MM.1S (cell line): ENCODE measurements around the gene CYP24A1.
A peak's percentile ranks its signal among the peaks of the same experiment; 100 is the strongest.

ENCODE experiments used
- DNase-seq: peaks from one replicate; pipeline ENCODE4 v3.0.0-alpha.2; 2015
- H2AFZ ChIP-seq: fragments of 300-600 bp; sonication (generic); 2 replicates; pipeline ENCODE4 v1.6.0; 2016; ENCODE audit warnings: antibody characterized with exemption, low read length
- H3F3A ChIP-seq: fragments of 300-600 bp; sonication (generic); 2 replicates; pipeline ENCODE4 v1.6.1; 2016; ENCODE audit warnings: mild to moderate bottlenecking, antibody characterized with exemption, low read length, moderate library complexity, mixed read lengths; ENCODE audit not compliant: insufficient read depth
- H3K27ac ChIP-seq: fragments of 300-600 bp; sonication (generic); 2 replicates; pipeline ENCODE4 v1.5.1; 2016; ENCODE audit warnings: mild to moderate bottlenecking, low read length
- H3K27me3 ChIP-seq: fragments of 300-600 bp; sonication (generic); replicated peaks from 2 replicates; pipeline ENCODE4 v1.6.0; 2016; ENCODE audit warnings: low read length; ENCODE audit not compliant: insufficient read depth
- H3K36me3 ChIP-seq: fragments of 300-600 bp; sonication (generic); replicated peaks from 2 replicates; pipeline ENCODE4 v1.6.1; 2016; ENCODE audit warnings: mild to moderate bottlenecking, low read length, mixed read lengths; ENCODE audit not compliant: insufficient read depth
- H3K4me1 ChIP-seq: fragments of 300-600 bp; sonication (generic); 2 replicates; pipeline ENCODE4 v1.6.1; 2016; ENCODE audit warnings: low read length, mixed read lengths
- H3K4me2 ChIP-seq: fragments of 300-600 bp; sonication (generic); 2 replicates; pipeline ENCODE4 v1.6.0; 2016; ENCODE audit warnings: low read depth, low read length
- H3K4me3 ChIP-seq: fragments of 300-600 bp; sonication (generic); 2 replicates; pipeline ENCODE4 v1.5.1; 2016; ENCODE audit warnings: low read length, mixed read lengths
- H3K79me2 ChIP-seq: fragments of 300-600 bp; sonication (generic); 2 replicates; pipeline ENCODE4 v1.6.1; 2016; ENCODE audit warnings: mixed run types, low read length, mixed read lengths
- H3K9ac ChIP-seq: fragments of 300-600 bp; sonication (generic); 2 replicates; pipeline ENCODE4 v1.6.1; 2016; ENCODE audit warnings: low read length, mixed read lengths
- H3K9me2 ChIP-seq: fragments of 300-600 bp; sonication (generic); replicated peaks from 2 replicates; pipeline ENCODE4 v1.6.1; 2016; ENCODE audit warnings: mild to moderate bottlenecking, low read length, mixed read lengths; ENCODE audit not compliant: insufficient read depth
- H3K9me3 ChIP-seq: fragments of 300-600 bp; sonication (generic); replicated peaks from 2 replicates; pipeline ENCODE4 v1.6.1; 2016; ENCODE audit warnings: mild to moderate bottlenecking, low read length, mixed read lengths; ENCODE audit not compliant: insufficient read depth
- H4K20me1 ChIP-seq: fragments of 300-600 bp; sonication (generic); 2 replicates; pipeline ENCODE4 v1.6.1; 2016; ENCODE audit warnings: mild to moderate bottlenecking, low read length, moderate library complexity, mixed read lengths; ENCODE audit not compliant: insufficient read depth
- EZH2 ChIP-seq: fragments of 300-600 bp; sonication (generic); optimal IDR thresholded peaks from 2 replicates; pipeline ENCODE3; 2017; ENCODE audit warnings: low read depth, mild to moderate bottlenecking, antibody characterized with exemption, low read length, mixed read lengths
- EZH2phosphoT487 ChIP-seq: fragments of 300-600 bp; sonication (generic); IDR thresholded peaks from 2 replicates; pipeline ENCODE4 v1.6.1; 2018; ENCODE audit warnings: antibody characterized with exemption, low read length
- TF ChIP-seq, protein P1 (sequence below): fragments of 300-600 bp; sonication (generic); IDR thresholded peaks from 2 replicates; pipeline ENCODE4 v1.5.1; 2016; ENCODE audit warnings: antibody characterized with exemption, low read length, mixed read lengths

The CYP24A1 gene

DNA sequence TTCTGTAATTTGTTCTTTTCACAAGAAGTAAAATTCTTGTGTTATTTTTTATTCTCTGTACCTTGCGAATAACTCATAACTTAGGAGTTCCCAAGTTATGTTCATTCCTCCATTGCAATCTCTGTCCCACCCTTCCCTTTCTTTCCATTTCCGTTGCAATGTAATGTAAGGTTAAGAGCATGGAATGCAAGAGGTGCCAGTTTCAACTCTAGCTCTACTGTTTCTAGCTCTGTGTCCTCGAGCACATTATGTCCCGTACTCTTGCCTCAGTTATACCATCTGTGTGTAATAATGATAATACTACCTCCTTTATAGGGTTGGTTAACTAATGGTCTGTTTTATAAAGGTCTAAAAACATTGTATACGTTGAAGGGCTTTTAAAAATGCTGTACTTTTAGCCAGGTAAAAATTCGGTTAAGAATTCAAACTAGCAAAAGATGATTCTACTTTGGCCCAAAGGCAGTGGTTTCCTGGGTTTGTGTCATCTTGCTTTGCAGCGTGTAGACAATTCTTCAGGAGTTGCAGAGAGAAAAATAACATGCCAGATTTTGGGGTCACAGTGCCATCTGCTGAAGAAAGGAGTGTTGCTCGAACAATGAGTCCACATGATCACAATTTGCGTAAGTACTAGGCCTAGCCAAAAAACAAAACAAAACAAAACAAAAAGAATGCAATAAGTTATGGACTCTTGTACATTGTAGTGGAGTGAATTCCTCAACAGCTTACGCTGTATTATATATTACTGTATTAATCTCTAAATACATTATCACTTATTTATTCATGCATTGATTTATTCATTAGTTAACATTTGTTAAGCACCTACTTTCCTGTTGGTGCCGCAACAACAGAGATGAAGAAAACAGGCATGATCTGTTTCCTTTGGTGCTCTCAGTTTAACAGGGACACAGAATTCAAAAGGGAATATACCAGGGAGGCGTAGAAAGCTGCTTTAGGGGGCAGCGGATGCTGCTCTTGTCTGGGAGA lies 24.1 kb upstream of the CYP24A1 start:
- Histone ChIP-seq H3K4me3 (no peak overlapping the region), H3K27ac (no peak overlapping the region), H3K9me2 (no peaks in the 10 kb centered on the region), H2AFZ (no peak overlapping the region), H3K9ac (no peak overlapping the region), H3K9me3 (no peaks in the 10 kb centered on the region), H3K27me3 (no peaks in the 10 kb centered on the region), H3K36me3 (no peaks in the 10 kb centered on the region), H3K4me1 (no peaks in the 10 kb centered on the region), H3F3A (no peaks in the 10 kb centered on the region), H4K20me1 (no peaks in the 10 kb centered on the region), H3K4me2 (no peak overlapping the region), H3K79me2 (no peaks in the 10 kb centered on the region)
- peak; percentile 28 for DNase-seq
- no peak for TF ChIP-seq EZH2
- TF ChIP-seq, protein P1, sequence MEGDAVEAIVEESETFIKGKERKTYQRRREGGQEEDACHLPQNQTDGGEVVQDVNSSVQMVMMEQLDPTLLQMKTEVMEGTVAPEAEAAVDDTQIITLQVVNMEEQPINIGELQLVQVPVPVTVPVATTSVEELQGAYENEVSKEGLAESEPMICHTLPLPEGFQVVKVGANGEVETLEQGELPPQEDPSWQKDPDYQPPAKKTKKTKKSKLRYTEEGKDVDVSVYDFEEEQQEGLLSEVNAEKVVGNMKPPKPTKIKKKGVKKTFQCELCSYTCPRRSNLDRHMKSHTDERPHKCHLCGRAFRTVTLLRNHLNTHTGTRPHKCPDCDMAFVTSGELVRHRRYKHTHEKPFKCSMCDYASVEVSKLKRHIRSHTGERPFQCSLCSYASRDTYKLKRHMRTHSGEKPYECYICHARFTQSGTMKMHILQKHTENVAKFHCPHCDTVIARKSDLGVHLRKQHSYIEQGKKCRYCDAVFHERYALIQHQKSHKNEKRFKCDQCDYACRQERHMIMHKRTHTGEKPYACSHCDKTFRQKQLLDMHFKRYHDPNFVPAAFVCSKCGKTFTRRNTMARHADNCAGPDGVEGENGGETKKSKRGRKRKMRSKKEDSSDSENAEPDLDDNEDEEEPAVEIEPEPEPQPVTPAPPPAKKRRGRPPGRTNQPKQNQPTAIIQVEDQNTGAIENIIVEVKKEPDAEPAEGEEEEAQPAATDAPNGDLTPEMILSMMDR: peak; percentile 31

DNA sequence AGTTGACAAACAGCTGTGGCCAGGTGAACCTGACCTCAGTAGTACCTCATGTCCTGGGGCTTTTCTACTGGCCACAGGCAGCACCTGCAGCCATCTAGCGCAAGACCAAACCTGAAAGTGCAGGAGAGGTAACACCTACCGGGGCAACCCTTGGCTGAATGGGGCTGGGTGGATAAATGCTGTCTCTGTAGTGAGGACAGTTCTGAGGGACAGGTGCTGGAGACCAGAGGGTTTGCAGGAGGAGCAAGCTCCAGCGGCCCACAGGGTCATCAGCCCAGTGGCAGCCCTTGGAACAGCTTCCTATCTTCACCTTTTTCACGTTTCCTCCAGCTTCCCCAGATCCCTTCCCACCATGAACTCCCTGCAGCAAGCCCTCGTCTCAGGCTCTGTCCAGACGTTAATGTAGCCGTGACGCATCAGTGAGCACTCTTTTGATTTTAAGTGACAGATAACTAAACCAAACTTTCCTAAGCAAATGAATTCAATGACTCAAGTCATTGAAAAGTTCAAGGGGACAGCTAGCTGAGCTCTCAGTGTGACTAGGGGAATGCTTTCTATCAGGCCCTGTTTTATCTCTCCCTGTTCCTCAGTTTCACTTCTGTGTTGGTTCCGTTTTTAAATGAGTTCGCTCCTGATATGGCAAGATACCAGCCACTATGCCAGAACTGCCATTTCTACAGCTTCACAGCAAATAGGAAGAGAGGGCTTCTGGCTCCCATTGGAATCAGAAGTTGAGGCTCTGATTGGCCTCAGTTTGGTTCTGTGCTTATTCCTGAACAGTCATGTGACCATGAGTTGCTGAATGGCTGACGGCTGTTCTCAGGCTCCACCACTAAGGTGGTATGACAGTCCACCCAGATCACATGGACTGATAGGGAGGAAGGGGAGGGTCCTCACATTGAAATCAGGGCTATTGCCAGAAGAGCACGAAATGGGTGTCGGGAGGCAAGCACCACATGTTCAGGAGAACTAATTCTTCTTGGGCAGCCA lies 22.0 kb upstream of the CYP24A1 start:
- no peaks in the 10 kb centered on the region for H3K4me1 ChIP-seq
- H3K27me3 ChIP-seq: no peaks in the 10 kb centered on the region
- no peaks in the 10 kb centered on the region for H3F3A ChIP-seq
- TF ChIP-seq EZH2phosphoT487: no peak
- TF ChIP-seq EZH2: no peak
- TF ChIP-seq, protein P1: no peak
- H3K4me3 ChIP-seq: no peak overlapping the region
- no peak for DNase-seq
- no peaks in the 10 kb centered on the region for H4K20me1 ChIP-seq
- H3K9ac ChIP-seq: no peak overlapping the region
- no peaks in the 10 kb centered on the region for H3K36me3 ChIP-seq
- H3K79me2 ChIP-seq: no peaks in the 10 kb centered on the region
- no peak overlapping the region for H3K4me2 ChIP-seq
- H3K9me3 ChIP-seq: no peaks in the 10 kb centered on the region
- peak overlapping the region; percentile 6; the same call in 1 of the 2 replicates for H2AFZ ChIP-seq
- H3K27ac ChIP-seq: no peak overlapping the region
- no peaks in the 10 kb centered on the region for H3K9me2 ChIP-seq

DNA sequence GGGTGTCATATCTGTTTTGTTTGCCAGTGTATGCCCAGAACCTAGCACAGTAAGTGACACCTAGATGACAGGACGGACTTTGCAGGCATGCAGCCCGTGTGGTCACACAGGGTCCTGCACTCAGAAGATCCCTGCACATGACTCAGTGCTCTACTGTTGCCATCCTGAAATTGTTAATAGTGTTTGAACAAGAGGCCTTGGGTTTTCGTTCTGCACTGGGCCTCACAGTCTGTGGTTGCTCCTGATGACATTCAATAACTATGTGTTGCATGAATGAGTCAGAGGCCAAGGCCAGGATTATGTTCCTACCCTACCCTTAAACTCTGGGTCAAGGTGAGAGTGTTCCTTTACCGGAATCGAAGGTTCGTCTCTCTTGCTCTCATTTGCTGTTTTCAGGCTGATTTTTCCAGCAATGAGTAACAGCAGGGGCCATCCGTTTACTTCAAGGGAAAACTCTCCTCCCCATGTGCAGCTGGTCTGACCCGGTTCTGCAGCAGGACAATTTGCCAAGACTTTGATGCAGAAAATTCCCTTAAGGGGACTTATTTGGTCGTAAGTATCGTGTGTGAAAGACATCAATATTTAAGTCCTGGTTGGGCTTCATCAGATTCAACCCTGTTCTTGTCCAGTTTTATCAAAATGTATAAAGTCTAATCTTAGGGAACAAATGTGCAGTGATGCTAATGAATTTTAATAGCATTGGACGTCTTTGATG lies 21.1 kb upstream of the CYP24A1 start:
- Histone ChIP-seq H3K4me1 (no peaks in the 10 kb centered on the region), H3K9ac (no peak overlapping the region), H3K79me2 (no peaks in the 10 kb centered on the region), H4K20me1 (no peaks in the 10 kb centered on the region), H3K9me2 (no peaks in the 10 kb centered on the region), H3K27ac (no peak overlapping the region), H3K9me3 (no peaks in the 10 kb centered on the region), H3K4me3 (no peak overlapping the region), H2AFZ (no peak overlapping the region), H3K4me2 (no peak overlapping the region), H3K27me3 (no peaks in the 10 kb centered on the region), H3K36me3 (no peaks in the 10 kb centered on the region), H3F3A (no peaks in the 10 kb centered on the region)
- DNase-seq: no peak
- no peak for TF ChIP-seq EZH2
- TF ChIP-seq, protein P1: no peak
- no peak for TF ChIP-seq EZH2phosphoT487
